HG02938 (cell line): ENCODE data around the gene ZNF514.
"Not testable (repeated sequence)": the region's sequence is repeated elsewhere in the genome, so short reads cannot be mapped to it uniquely, and the experiment has no call there.

Source experiments
- ATAC-seq: cut with Tn5 transposase; IDR thresholded peaks from one replicate; pipeline ENCODE4 v1.9.1; 2021; ENCODE audit warnings: mild to moderate bottlenecking, moderate library complexity; ENCODE audit not compliant: unreplicated experiment

The ZNF514 gene

GRCh38 chr2:95143838-95144237, 15.8 kb downstream of the ZNF514 start:
- no peak for ATAC-seq

GRCh38 chr2:95138702-95139101, 20.9 kb downstream of the ZNF514 start:
- no peak for ATAC-seq

- peak; percentile 20 for ATAC-seq
These were observed 37.5 kb downstream of the ZNF514 start for GRCh38 chr2:95122197-95122551.

GRCh38 chr2:95121407-95122196, 38.0 kb downstream of the ZNF514 start, which contains the start of gene MRPS5:
Gene MRPS5 (minus strand): TSS chr2:95121808. CDS start chr2:95121791, 17 bp downstream.
- peak; percentile 94 for ATAC-seq

- no peak for ATAC-seq
These were observed 38.6 kb downstream of the ZNF514 start for GRCh38 chr2:95121093-95121406.

- peak; percentile 89 for ATAC-seq
These were observed 44.2 kb downstream of the ZNF514 start for GRCh38 chr2:95115418-95115817.

- no peak for ATAC-seq
These were observed 46.2 kb downstream of the ZNF514 start for GRCh38 chr2:95113464-95113863.

- no peak for ATAC-seq
These were observed 49.3 kb downstream of the ZNF514 start for GRCh38 chr2:95110395-95110794.

- ATAC-seq, result no peak
These were observed 50.4 kb downstream of the ZNF514 start for GRCh38 chr2:95109260-95109659.

- ATAC-seq, result no peak
These were observed 53.6 kb downstream of the ZNF514 start for GRCh38 chr2:95106081-95106480.

GRCh38 chr2:95104606-95105005, 55.0 kb downstream of the ZNF514 start:
- ATAC-seq, result no peak

GRCh38 chr2:95099910-95100309, 59.7 kb downstream of the ZNF514 start:
- ATAC-seq, result no peak

GRCh38 chr2:95098273-95098672, 61.4 kb downstream of the ZNF514 start:
- ATAC-seq, result not testable (repeated sequence)
